ENCODE measurements around the gene DDX56. TPM values are rescaled to one million over a fixed set of nuclear protein-coding genes. Genes with fewer than 3 reads are reported as not detected.
A peak's percentile ranks its signal among the peaks of the same experiment; 100 is the strongest.

DDX56 gene
- total and polyA plus RNA-seq, 2 of the 13 experiments (the other 11 are each of a cell fraction or from before 2014, with no cell fraction given) = 82.6 to 120 TPM

DNA sequence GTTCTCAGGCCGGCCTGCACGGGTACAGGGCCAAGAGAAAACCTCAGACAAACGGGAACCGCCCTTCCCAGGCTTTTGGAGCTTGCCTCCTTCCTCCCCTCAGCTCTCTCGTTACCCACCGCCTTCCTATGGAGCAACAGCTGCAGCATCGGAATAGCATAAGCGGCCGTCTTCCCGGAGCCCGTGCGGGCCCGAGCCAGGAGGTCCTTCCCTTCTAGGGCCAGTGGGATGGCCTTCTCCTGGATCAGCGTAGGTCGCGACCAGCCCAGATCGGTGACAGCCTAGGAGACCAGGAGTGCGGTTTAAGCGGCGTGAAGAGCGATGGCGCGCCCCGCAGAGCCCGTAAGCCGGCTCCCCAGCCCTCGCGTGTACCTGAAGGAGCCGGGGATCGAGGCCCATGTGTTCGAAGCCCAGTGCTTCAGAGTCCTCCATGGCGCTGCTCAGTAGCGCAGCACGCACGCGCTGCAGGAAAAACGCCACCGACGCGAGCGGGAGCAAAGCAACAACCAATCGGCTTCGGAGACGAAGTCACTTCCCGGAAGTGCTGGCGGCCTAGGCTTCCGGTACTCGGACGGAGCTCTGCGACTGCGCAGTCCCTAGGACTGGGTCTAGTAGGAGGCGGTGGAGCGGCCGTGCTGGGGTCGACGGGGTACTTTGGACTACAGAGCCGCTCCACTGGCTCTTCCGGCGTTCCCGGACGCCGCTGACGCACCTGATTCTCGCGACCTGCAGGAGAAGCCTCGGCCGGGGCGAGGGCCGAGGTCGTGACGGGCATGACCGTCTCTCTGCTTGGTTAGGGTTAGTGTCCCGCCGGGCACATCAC, at the start of gene DDX56 (continued):
- TF ChIP-seq KAT7 (CRISPR knock-in tag; IDR thresholded peaks at IDR 0.05; ENCODE audit: borderline replicate concordance) (peak; percentile 81; the same call in 1 of the 2 replicates), CREM (IDR thresholded peaks at IDR 0.05) (peak; percentile 82), CREM (CRISPR knock-in tag; IDR thresholded peaks at IDR 0.05) (no peak; the same call in 1 of the 2 replicates), ZNF460 (CRISPR knock-in tag; IDR thresholded peaks at IDR 0.05; ENCODE audit: borderline replicate concordance) (no peak), ZNF263 (CRISPR knock-in tag; IDR thresholded peaks at IDR 0.05) (peak; percentile 82; the same call in 1 of the 2 replicates), U2AF2 (IDR thresholded peaks at IDR 0.05; ENCODE audit: low read depth, low read length) (no peak), FOSL2 (CRISPR knock-in tag; IDR thresholded peaks at IDR 0.05) (peak; percentile 57), REXO4 (CRISPR knock-in tag; IDR thresholded peaks at IDR 0.05; ENCODE audit: borderline replicate concordance) (peak; percentile 89), ATF1 (CRISPR knock-in tag; IDR thresholded peaks at IDR 0.05) (peak; percentile 66), KLF12 (CRISPR knock-in tag; IDR thresholded peaks at IDR 0.05; ENCODE audit: borderline replicate concordance) (peak; percentile 71; the same call in 1 of the 2 replicates), BCL6 (CRISPR knock-in tag; IDR thresholded peaks at IDR 0.05) (peak; percentile 50; the same call in 1 of the 2 replicates), NFYB (CRISPR knock-in tag; IDR thresholded peaks at IDR 0.05) (peak; percentile 84), ZNF30 (CRISPR knock-in tag; IDR thresholded peaks at IDR 0.05) (peak; percentile 85), SSRP1 (CRISPR knock-in tag; IDR thresholded peaks at IDR 0.05) (no peak), TBL1XR1 (IDR thresholded peaks at IDR 0.05; ENCODE audit: borderline replicate concordance, low read length, partially characterized antibody) (no peak), MYNN (CRISPR knock-in tag; IDR thresholded peaks at IDR 0.05; ENCODE audit: low read depth) (0 out of 2 replicates have a peak, but pooled peaks have one; percentile 82), HOXA3 (CRISPR knock-in tag; IDR thresholded peaks at IDR 0.05) (peak; percentile 92)
- TF ChIP-seq, protein P1, sequence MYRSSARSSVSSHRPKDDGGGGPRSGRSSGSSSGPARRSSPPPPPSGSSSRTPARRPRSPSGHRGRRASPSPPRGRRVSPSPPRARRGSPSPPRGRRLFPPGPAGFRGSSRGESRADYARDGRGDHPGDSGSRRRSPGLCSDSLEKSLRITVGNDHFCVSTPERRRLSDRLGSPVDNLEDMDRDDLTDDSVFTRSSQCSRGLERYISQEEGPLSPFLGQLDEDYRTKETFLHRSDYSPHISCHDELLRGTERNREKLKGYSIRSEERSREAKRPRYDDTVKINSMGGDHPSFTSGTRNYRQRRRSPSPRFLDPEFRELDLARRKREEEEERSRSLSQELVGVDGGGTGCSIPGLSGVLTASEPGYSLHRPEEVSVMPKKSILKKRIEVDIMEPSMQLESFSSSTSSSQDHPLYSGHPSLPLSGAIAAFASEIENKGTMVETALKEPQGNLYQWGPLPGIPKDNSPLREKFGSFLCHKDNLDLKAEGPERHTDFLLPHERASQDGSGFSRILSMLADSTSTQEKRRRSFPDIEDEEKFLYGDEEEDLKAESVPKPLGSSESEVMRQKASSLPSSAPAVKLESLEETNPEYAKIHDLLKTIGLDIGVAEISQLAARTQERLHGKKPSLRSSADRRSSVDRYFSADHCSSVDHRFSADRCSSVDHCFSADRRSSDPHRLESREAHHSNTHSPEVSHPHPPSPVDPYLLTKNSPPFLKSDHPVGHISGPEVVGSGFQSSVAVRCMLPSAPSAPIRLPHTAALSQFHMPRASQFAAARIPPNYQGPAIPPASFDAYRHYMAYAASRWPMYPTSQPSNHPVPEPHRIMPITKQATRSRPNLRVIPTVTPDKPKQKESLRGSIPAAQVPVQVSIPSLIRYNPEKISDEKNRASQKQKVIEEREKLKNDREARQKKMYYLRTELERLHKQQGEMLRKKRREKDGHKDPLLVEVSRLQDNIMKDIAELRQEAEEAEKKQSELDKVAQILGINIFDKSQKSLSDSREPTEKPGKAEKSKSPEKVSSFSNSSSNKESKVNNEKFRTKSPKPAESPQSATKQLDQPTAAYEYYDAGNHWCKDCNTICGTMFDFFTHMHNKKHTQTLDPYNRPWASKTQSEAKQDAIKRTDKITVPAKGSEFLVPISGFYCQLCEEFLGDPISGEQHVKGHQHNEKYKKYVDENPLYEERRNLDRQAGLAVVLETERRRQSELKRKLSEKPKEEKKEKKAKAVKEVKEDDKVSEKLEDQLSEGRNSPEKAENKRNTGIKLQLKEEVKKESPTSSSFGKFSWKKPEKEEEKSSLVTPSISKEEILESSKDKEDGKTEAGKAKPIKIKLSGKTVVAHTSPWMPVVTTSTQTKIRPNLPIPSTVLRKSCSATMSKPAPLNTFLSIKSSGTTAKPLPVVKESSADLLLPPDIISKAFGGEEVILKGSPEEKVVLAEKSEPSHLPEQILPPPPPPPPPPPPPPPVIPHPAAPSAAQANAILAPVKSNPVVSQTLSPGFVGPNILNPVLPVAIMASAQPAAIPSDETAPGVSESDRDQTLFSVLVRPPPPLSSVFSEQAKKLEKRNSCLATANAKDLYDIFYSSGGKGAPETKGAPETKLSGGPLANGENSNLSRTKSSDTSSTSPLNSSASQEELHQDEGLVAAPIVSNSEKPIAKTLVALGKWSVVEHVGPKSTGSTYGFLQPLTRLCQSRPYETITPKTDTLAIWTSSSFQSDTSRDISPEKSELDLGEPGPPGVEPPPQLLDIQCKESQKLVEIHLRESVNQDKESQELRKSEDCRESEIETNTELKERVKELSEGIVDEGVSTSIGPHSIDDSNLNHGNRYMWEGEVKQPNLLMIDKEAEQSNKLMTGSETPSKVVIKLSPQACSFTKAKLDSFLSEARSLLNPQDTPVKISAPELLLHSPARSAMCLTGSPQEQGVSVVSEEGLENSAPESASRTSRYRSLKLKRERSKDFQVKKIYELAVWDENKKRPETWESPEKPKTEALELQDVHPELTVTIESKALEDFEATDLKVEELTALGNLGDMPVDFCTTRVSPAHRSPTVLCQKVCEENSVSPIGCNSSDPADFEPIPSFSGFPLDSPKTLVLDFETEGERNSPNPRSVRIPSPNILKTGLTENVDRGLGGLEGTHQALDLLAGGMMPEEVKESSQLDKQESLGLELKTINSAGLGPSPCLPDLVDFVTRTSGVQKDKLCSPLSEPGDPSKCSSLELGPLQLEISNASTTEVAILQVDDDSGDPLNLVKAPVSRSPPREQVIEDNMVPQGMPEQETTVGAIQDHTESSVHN (CRISPR knock-in tag; IDR thresholded peaks at IDR 0.05) = peak; percentile 63; the same call in 1 of the 2 replicates
- TF ChIP-seq, protein P2, sequence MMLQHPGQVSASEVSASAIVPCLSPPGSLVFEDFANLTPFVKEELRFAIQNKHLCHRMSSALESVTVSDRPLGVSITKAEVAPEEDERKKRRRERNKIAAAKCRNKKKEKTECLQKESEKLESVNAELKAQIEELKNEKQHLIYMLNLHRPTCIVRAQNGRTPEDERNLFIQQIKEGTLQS (CRISPR knock-in tag; IDR thresholded peaks at IDR 0.05) = no peak
- TF ChIP-seq, protein P3, sequence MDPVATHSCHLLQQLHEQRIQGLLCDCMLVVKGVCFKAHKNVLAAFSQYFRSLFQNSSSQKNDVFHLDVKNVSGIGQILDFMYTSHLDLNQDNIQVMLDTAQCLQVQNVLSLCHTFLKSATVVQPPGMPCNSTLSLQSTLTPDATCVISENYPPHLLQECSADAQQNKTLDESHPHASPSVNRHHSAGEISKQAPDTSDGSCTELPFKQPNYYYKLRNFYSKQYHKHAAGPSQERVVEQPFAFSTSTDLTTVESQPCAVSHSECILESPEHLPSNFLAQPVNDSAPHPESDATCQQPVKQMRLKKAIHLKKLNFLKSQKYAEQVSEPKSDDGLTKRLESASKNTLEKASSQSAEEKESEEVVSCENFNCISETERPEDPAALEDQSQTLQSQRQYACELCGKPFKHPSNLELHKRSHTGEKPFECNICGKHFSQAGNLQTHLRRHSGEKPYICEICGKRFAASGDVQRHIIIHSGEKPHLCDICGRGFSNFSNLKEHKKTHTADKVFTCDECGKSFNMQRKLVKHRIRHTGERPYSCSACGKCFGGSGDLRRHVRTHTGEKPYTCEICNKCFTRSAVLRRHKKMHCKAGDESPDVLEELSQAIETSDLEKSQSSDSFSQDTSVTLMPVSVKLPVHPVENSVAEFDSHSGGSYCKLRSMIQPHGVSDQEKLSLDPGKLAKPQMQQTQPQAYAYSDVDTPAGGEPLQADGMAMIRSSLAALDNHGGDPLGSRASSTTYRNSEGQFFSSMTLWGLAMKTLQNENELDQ (CRISPR knock-in tag; IDR thresholded peaks at IDR 0.05; ENCODE audit: borderline replicate concordance) = no peak

Data from HepG2 (cell line).